SU-DHL-6 (cell line): Measurements from ENCODE around the gene IL21.

Source experiments
- H2AFZ ChIP-seq: fragments of 200-600 bp; sonication (generic); 2 replicates; pipeline ENCODE4 v1.6.1; 2014; ENCODE audit warnings: low read depth, mild to moderate bottlenecking, moderate library complexity, mixed read lengths, antibody characterized with exemption, low read length; ENCODE audit not compliant: severe bottlenecking
- H3F3A ChIP-seq: fragments of 200-600 bp; shearing (Covaris generic); 2 replicates; pipeline ENCODE4 v1.6.0; 2016; ENCODE audit warnings: antibody characterized with exemption, mild to moderate bottlenecking; ENCODE audit not compliant: insufficient read depth
- H3K27ac ChIP-seq: fragments of 200-600 bp; sonication (generic); 2 replicates; pipeline ENCODE4 v1.5.1; 2016; ENCODE audit warnings: low read depth, mild to moderate bottlenecking, low read length, moderate library complexity, mixed read lengths
- H3K27me3 ChIP-seq: fragments of 200-600 bp; sonication (generic), shearing (Covaris generic); 2 replicates; pipeline ENCODE4 v1.6.0; 2014; ENCODE audit warnings: mild to moderate bottlenecking, low read length
- H3K36me3 ChIP-seq: fragments of 200-600 bp; sonication (generic); 2 replicates; pipeline ENCODE4 v1.6.1; 2014; ENCODE audit warnings: mild to moderate bottlenecking, low read length, mixed read lengths
- H3K4me2 ChIP-seq: fragments of 300-600, 200-600 bp; shearing (Covaris generic), sonication (generic); 2 replicates; pipeline ENCODE4 v1.6.0; 2014; ENCODE audit warnings: low read length, low read depth, mild to moderate bottlenecking; ENCODE audit not compliant: poor library complexity, severe bottlenecking
- H3K4me3 ChIP-seq: fragments of 200-600 bp; sonication (generic); 2 replicates; pipeline ENCODE4 v1.5.1; 2014; ENCODE audit warnings: antibody characterized with exemption, low read length, mild to moderate bottlenecking, mixed read lengths; ENCODE audit not compliant: insufficient read depth, poor library complexity, severe bottlenecking
- H3K79me2 ChIP-seq: fragments of 200-600 bp; sonication (generic); 2 replicates; pipeline ENCODE4 v1.6.1; 2014; ENCODE audit warnings: mild to moderate bottlenecking, low read length, moderate library complexity; ENCODE audit not compliant: insufficient read depth
- H3K9ac ChIP-seq: fragments of 200-600 bp; sonication (generic); 2 replicates; pipeline ENCODE4 v1.7.0; 2014; ENCODE audit warnings: mild to moderate bottlenecking, low read length
- H3K9me2 ChIP-seq: fragments of 200-600 bp; sonication (generic); replicated peaks from 2 replicates; pipeline ENCODE4 v1.6.1; 2014; ENCODE audit warnings: low read length; ENCODE audit not compliant: insufficient read depth
- H3K9me3 ChIP-seq: fragments of 200-600 bp; sonication (generic); 2 replicates; pipeline ENCODE4 v1.6.1; 2014; ENCODE audit warnings: low read length, mixed read lengths; ENCODE audit not compliant: insufficient read depth
- H4K20me1 ChIP-seq: fragments of 200-600 bp; sonication (generic); 2 replicates; pipeline ENCODE4 v1.6.1; 2014; ENCODE audit warnings: low read depth, mild to moderate bottlenecking, antibody characterized with exemption, low read length, moderate library complexity, mixed read lengths
- EZH2phosphoT487 ChIP-seq: fragments of 200-600 bp; sonication (generic), shearing (Covaris generic); conservative IDR thresholded peaks from 2 replicates; pipeline ENCODE4 v1.6.1; 2018; ENCODE audit warnings: mild to moderate bottlenecking, antibody characterized with exemption, low read length, moderate library complexity, mixed read lengths
- TF ChIP-seq, protein P1 (sequence below): fragments of 200-600 bp; sonication (generic); IDR thresholded peaks from one replicate; pipeline ENCODE4 v1.5.1; 2017; ENCODE audit warnings: antibody characterized with exemption, mild to moderate bottlenecking, low read length, moderate library complexity; ENCODE audit not compliant: insufficient read depth, poor library complexity, severe bottlenecking

The IL21 gene

DNA sequence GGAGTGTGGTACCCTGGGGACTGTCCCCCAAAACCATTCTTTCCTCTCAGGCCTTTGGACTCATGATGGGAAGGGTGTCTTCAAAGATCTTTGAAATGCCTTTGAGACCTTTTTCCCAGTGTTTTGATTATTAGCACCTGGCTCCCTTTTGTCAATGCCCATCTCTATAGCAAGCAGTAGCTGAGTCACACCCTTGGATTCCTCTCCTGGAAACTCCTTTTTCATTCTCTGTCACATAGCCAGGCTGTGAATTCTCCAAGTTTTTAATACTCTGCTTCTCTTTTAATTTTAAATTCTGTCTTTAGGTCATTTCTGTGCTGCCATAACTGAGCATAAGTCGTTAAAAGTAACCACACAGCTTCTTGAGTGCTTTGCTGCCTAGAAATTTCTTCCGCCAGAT is 29.7 kb downstream of the IL21 start:
- TF ChIP-seq, protein P1, sequence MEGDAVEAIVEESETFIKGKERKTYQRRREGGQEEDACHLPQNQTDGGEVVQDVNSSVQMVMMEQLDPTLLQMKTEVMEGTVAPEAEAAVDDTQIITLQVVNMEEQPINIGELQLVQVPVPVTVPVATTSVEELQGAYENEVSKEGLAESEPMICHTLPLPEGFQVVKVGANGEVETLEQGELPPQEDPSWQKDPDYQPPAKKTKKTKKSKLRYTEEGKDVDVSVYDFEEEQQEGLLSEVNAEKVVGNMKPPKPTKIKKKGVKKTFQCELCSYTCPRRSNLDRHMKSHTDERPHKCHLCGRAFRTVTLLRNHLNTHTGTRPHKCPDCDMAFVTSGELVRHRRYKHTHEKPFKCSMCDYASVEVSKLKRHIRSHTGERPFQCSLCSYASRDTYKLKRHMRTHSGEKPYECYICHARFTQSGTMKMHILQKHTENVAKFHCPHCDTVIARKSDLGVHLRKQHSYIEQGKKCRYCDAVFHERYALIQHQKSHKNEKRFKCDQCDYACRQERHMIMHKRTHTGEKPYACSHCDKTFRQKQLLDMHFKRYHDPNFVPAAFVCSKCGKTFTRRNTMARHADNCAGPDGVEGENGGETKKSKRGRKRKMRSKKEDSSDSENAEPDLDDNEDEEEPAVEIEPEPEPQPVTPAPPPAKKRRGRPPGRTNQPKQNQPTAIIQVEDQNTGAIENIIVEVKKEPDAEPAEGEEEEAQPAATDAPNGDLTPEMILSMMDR, result no peak
- TF ChIP-seq EZH2phosphoT487, result no peak
- H3K9ac ChIP-seq, result no peak overlapping the region
- no peaks in the 10 kb centered on the region for H3K9me3 ChIP-seq
- no peak overlapping the region for H3K27ac ChIP-seq
- H3K4me2 ChIP-seq, result no peak overlapping the region
- H3K9me2 ChIP-seq, result no peaks in the 10 kb centered on the region
- H3F3A ChIP-seq, result no peaks in the 10 kb centered on the region
- no peaks in the 10 kb centered on the region for H3K36me3 ChIP-seq
- no peaks in the 10 kb centered on the region for H3K79me2 ChIP-seq
- no peak overlapping the region for H2AFZ ChIP-seq
- no peak overlapping the region for H3K4me3 ChIP-seq
- H3K27me3 ChIP-seq, result no peaks in the 10 kb centered on the region
- no peaks in the 10 kb centered on the region for H4K20me1 ChIP-seq

DNA sequence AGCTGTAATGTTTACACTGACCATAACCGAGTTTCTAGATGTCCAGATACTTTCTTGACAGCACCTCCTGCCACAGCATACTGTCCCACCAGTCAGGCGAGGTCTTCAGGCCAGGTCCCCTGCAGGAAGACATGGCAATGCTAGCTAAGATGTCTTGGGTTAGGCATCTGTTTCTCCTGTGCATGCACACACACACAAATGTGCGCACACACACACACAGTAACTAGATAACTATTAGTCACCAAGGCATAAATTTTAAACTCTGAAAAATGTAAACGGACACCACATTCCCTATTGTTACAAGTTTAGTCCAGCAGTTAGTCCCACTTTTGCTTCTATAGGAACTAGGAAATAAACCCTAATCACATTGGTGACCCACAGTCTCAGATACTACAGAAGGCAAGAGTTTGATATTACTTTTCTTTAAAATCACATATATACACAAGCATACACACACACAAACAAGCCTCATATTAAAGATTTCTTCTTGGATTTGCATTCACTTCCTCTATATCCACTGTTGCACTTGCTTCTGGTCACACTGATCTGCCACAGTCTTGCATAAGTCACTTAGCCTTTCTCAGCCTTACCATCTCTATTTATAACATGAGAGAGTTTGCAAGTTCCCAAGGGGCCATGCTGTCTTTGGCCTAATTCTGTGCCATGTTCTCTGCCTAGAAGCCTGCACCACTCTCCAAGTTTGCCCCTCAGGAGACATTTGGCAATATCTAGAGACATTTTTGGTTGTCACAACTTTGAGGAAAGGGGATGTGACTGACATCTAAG is 32.2 kb downstream of the IL21 start:
- Histone ChIP-seq H3K9me3 (no peaks in the 10 kb centered on the region), H3K4me2 (no peak overlapping the region), H2AFZ (no peak overlapping the region), H3K9me2 (no peaks in the 10 kb centered on the region), H3K27ac (no peak overlapping the region), H3K9ac (no peak overlapping the region), H3K79me2 (no peaks in the 10 kb centered on the region), H3K4me3 (no peak overlapping the region), H3K36me3 (no peaks in the 10 kb centered on the region), H3K27me3 (no peaks in the 10 kb centered on the region), H4K20me1 (no peaks in the 10 kb centered on the region), H3F3A (no peaks in the 10 kb centered on the region)
- TF ChIP-seq, protein P1, result no peak
- TF ChIP-seq EZH2phosphoT487, result no peak

DNA sequence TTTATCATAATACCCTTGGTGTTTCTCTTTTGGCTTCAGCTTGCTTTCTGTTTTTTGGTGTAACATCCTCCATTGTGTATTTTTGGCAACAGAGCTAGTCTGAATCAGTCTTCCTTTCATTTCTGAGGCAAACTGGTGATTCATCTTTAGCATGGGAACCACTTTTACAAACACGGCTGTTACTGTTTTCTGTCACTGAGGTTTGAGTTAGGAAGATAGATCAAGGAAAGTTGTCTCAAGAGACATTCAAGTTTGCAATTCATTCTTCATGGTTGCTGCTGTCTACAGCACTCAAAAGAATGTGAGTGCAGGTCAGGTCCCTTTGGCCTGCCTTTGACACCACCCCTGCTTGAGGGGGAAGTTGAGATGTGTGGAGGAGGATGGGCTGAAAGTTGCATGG is 36.3 kb downstream of the IL21 start:
- no peak for TF ChIP-seq EZH2phosphoT487
- TF ChIP-seq, protein P1, result no peak
- Histone ChIP-seq H3K9me2 (no peaks in the 10 kb centered on the region), H3F3A (no peaks in the 10 kb centered on the region), H3K36me3 (no peaks in the 10 kb centered on the region), H3K27me3 (no peaks in the 10 kb centered on the region), H3K79me2 (no peaks in the 10 kb centered on the region), H3K9ac (no peak overlapping the region), H4K20me1 (no peaks in the 10 kb centered on the region), H3K4me2 (no peak overlapping the region), H3K9me3 (no peaks in the 10 kb centered on the region), H2AFZ (no peak overlapping the region), H3K4me3 (no peak overlapping the region), H3K27ac (no peak overlapping the region)
